ENCODE data around the gene GEN1. TPM values are rescaled to one million over a fixed set of nuclear protein-coding genes. Genes with fewer than 3 reads are reported as not detected.

Gene GEN1
- total and polyA plus RNA-seq, 2 donors: 6.6 to 9.5 TPM

GRCh38 chr2:17719562-17720371, 34.2 kb upstream of the GEN1 start:
- Histone ChIP-seq H3K4me1 (ENCODE audit: control insufficient read depth in 2 of 2, insufficient read depth in 2 of 2, low read length in 2 of 2) (no peaks in the 10 kb centered on the region), H3K27me3 (ENCODE audit: control insufficient read depth in 2 of 2, insufficient read depth in 1 of 2, low read length in 1 of 2) (no peaks in the 10 kb centered on the region), H3K9me3 (ENCODE audit: control insufficient read depth in 2 of 2, insufficient read depth in 1 of 2, low read length in 1 of 2) (no peaks in the 10 kb centered on the region), H3K27ac (ENCODE audit: low read depth in 1 of 2, low read length in 1 of 2) (no peak overlapping the region), H3K4me3 (ENCODE audit: low read length in 2 of 2) (no peak overlapping the region), H3K36me3 (ENCODE audit: control insufficient read depth in 2 of 2, insufficient read depth in 2 of 2, low read length in 1 of 2) (peaks cover 17 to 46% of the 10 kb centered on the region in 2 donors)
- peak in 3 of 9 donors; percentile 4 to 15 (median 4) for DNase-seq (ENCODE audit: low read depth in 6 of 9, low spot score in 9 of 9)
- 81% methylated on average over 4 of the region's 4 CpGs for WGBS

GRCh38 chr2:17728210-17728609, 25.7 kb upstream of the GEN1 start:
- no peak for DNase-seq (ENCODE audit: low read depth in 6 of 9, low spot score in 9 of 9)
- Histone ChIP-seq H3K27ac (ENCODE audit: low read depth in 1 of 2, low read length in 1 of 2) (no peak overlapping the region), H3K36me3 (ENCODE audit: control insufficient read depth in 2 of 2, insufficient read depth in 2 of 2, low read length in 1 of 2) (peaks cover 8 to 33% of the 10 kb centered on the region in 2 donors), H3K9me3 (ENCODE audit: control insufficient read depth in 2 of 2, insufficient read depth in 1 of 2, low read length in 1 of 2) (no peaks in the 10 kb centered on the region), H3K4me1 (ENCODE audit: control insufficient read depth in 2 of 2, insufficient read depth in 2 of 2, low read length in 2 of 2) (no peaks in the 10 kb centered on the region), H3K27me3 (ENCODE audit: control insufficient read depth in 2 of 2, insufficient read depth in 1 of 2, low read length in 1 of 2) (no peaks in the 10 kb centered on the region), H3K4me3 (ENCODE audit: low read length in 2 of 2) (no peak overlapping the region)
- 98% methylated on average over 6 of the region's 6 CpGs for WGBS

GRCh38 chr2:17729880-17730279, 24.1 kb upstream of the GEN1 start:
- Histone ChIP-seq H3K9me3 (ENCODE audit: control insufficient read depth in 2 of 2, insufficient read depth in 1 of 2, low read length in 1 of 2) (no peaks in the 10 kb centered on the region), H3K4me1 (ENCODE audit: control insufficient read depth in 2 of 2, insufficient read depth in 2 of 2, low read length in 2 of 2) (no peaks in the 10 kb centered on the region), H3K27ac (ENCODE audit: low read depth in 1 of 2, low read length in 1 of 2) (no peak overlapping the region), H3K27me3 (ENCODE audit: control insufficient read depth in 2 of 2, insufficient read depth in 1 of 2, low read length in 1 of 2) (no peaks in the 10 kb centered on the region), H3K36me3 (ENCODE audit: control insufficient read depth in 2 of 2, insufficient read depth in 2 of 2, low read length in 1 of 2) (peaks cover 15 to 34% of the 10 kb centered on the region in 2 donors), H3K4me3 (ENCODE audit: low read length in 2 of 2) (no peak overlapping the region)
- WGBS: 97% methylated on average over 2 of the region's 2 CpGs
- DNase-seq (ENCODE audit: low read depth in 6 of 9, low spot score in 9 of 9): no peak

GRCh38 chr2:17733599-17733998, 20.3 kb upstream of the GEN1 start:
- peaks cover 30 to 54% of the 10 kb centered on the region in 2 donors for H3K36me3 ChIP-seq (ENCODE audit: control insufficient read depth in 2 of 2, insufficient read depth in 2 of 2, low read length in 1 of 2)
- no peak overlapping the region for H3K4me3 ChIP-seq (ENCODE audit: low read length in 2 of 2)
- H3K27ac ChIP-seq (ENCODE audit: low read depth in 1 of 2, low read length in 1 of 2): no peak overlapping the region
- WGBS: 97% methylated on average over 1 of the region's 1 CpG
- no peak for DNase-seq (ENCODE audit: low read depth in 6 of 9, low spot score in 9 of 9)
- H3K27me3 ChIP-seq (ENCODE audit: control insufficient read depth in 2 of 2, insufficient read depth in 1 of 2, low read length in 1 of 2): no peaks in the 10 kb centered on the region
- H3K4me1 ChIP-seq (ENCODE audit: control insufficient read depth in 2 of 2, insufficient read depth in 2 of 2, low read length in 2 of 2): no peaks in the 10 kb centered on the region
- H3K9me3 ChIP-seq (ENCODE audit: control insufficient read depth in 2 of 2, insufficient read depth in 1 of 2, low read length in 1 of 2): no peaks in the 10 kb centered on the region

GRCh38 chr2:17735864-17736263, 18.1 kb upstream of the GEN1 start:
- Histone ChIP-seq H3K4me1 (ENCODE audit: control insufficient read depth in 2 of 2, insufficient read depth in 2 of 2, low read length in 2 of 2) (no peaks in the 10 kb centered on the region), H3K27ac (ENCODE audit: low read depth in 1 of 2, low read length in 1 of 2) (no peak overlapping the region), H3K4me3 (ENCODE audit: low read length in 2 of 2) (no peak overlapping the region), H3K27me3 (ENCODE audit: control insufficient read depth in 2 of 2, insufficient read depth in 1 of 2, low read length in 1 of 2) (no peaks in the 10 kb centered on the region), H3K9me3 (ENCODE audit: control insufficient read depth in 2 of 2, insufficient read depth in 1 of 2, low read length in 1 of 2) (no peaks in the 10 kb centered on the region), H3K36me3 (ENCODE audit: control insufficient read depth in 2 of 2, insufficient read depth in 2 of 2, low read length in 1 of 2) (peaks cover 38 to 54% of the 10 kb centered on the region in 2 donors)
- no peak for DNase-seq (ENCODE audit: low read depth in 6 of 9, low spot score in 9 of 9)
- WGBS: 98% methylated on average over 2 of the region's 2 CpGs

- Histone ChIP-seq H3K4me1 (ENCODE audit: control insufficient read depth in 2 of 2, insufficient read depth in 2 of 2, low read length in 2 of 2) (no peaks in the 10 kb centered on the region), H3K4me3 (ENCODE audit: low read length in 2 of 2) (no peak overlapping the region), H3K36me3 (ENCODE audit: control insufficient read depth in 2 of 2, insufficient read depth in 2 of 2, low read length in 1 of 2) (peaks cover 38 to 51% of the 10 kb centered on the region in 2 donors), H3K9me3 (ENCODE audit: control insufficient read depth in 2 of 2, insufficient read depth in 1 of 2, low read length in 1 of 2) (no peaks in the 10 kb centered on the region), H3K27me3 (ENCODE audit: control insufficient read depth in 2 of 2, insufficient read depth in 1 of 2, low read length in 1 of 2) (no peaks in the 10 kb centered on the region), H3K27ac (ENCODE audit: low read depth in 1 of 2, low read length in 1 of 2) (no peak overlapping the region)
- no peak for DNase-seq (ENCODE audit: low read depth in 6 of 9, low spot score in 9 of 9)
- 95% methylated on average over 1 of the region's 1 CpG for WGBS
Measured at GRCh38 chr2:17736989-17737388, 16.9 kb upstream of the GEN1 start.

- Histone ChIP-seq H3K9me3 (ENCODE audit: control insufficient read depth in 2 of 2, insufficient read depth in 1 of 2, low read length in 1 of 2) (no peaks in the 10 kb centered on the region), H3K36me3 (ENCODE audit: control insufficient read depth in 2 of 2, insufficient read depth in 2 of 2, low read length in 1 of 2) (peaks cover 25 to 44% of the 10 kb centered on the region in 2 donors), H3K4me1 (ENCODE audit: control insufficient read depth in 2 of 2, insufficient read depth in 2 of 2, low read length in 2 of 2) (no peaks in the 10 kb centered on the region), H3K4me3 (ENCODE audit: low read length in 2 of 2) (no peak overlapping the region), H3K27me3 (ENCODE audit: control insufficient read depth in 2 of 2, insufficient read depth in 1 of 2, low read length in 1 of 2) (no peaks in the 10 kb centered on the region), H3K27ac (ENCODE audit: low read depth in 1 of 2, low read length in 1 of 2) (no peak overlapping the region)
- over 99% methylated on average over 2 of the region's 2 CpGs for WGBS
- no peak for DNase-seq (ENCODE audit: low read depth in 6 of 9, low spot score in 9 of 9)
Measured at GRCh38 chr2:17740203-17740602, 13.7 kb upstream of the GEN1 start.

- Histone ChIP-seq H3K27me3 (ENCODE audit: control insufficient read depth in 2 of 2, insufficient read depth in 1 of 2, low read length in 1 of 2) (no peaks in the 10 kb centered on the region), H3K36me3 (ENCODE audit: control insufficient read depth in 2 of 2, insufficient read depth in 2 of 2, low read length in 1 of 2) (peaks cover 0 to 7% of the 10 kb centered on the region in 2 donors), H3K4me1 (ENCODE audit: control insufficient read depth in 2 of 2, insufficient read depth in 2 of 2, low read length in 2 of 2) (peaks cover 0 to 2% of the 10 kb centered on the region in 2 donors), H3K4me3 (ENCODE audit: low read length in 2 of 2) (no peak overlapping the region), H3K9me3 (ENCODE audit: control insufficient read depth in 2 of 2, insufficient read depth in 1 of 2, low read length in 1 of 2) (no peaks in the 10 kb centered on the region), H3K27ac (ENCODE audit: low read depth in 1 of 2, low read length in 1 of 2) (no peak overlapping the region)
- WGBS: 94% methylated on average over 4 of the region's 4 CpGs
- no peak for DNase-seq (ENCODE audit: low read depth in 6 of 9, low spot score in 9 of 9)
Measured at GRCh38 chr2:17747684-17748452, 6.1 kb upstream of the GEN1 start.

- no peak for DNase-seq (ENCODE audit: low read depth in 6 of 9, low spot score in 9 of 9)
- H3K27me3 ChIP-seq (ENCODE audit: control insufficient read depth in 2 of 2, insufficient read depth in 1 of 2, low read length in 1 of 2): no peaks in the 10 kb centered on the region
- H3K36me3 ChIP-seq (ENCODE audit: control insufficient read depth in 2 of 2, insufficient read depth in 2 of 2, low read length in 1 of 2): peaks cover 0 to 7% of the 10 kb centered on the region in 2 donors
- H3K4me1 ChIP-seq (ENCODE audit: control insufficient read depth in 2 of 2, insufficient read depth in 2 of 2, low read length in 2 of 2): peaks cover 0 to 4% of the 10 kb centered on the region in 2 donors
- no peak overlapping the region for H3K27ac ChIP-seq (ENCODE audit: low read depth in 1 of 2, low read length in 1 of 2)
- H3K9me3 ChIP-seq (ENCODE audit: control insufficient read depth in 2 of 2, insufficient read depth in 1 of 2, low read length in 1 of 2): no peaks in the 10 kb centered on the region
- H3K4me3 ChIP-seq (ENCODE audit: low read length in 2 of 2): no peak overlapping the region
- 88% methylated on average over 6 of the region's 6 CpGs for WGBS
Measured at GRCh38 chr2:17748745-17749144, 5.2 kb upstream of the GEN1 start.
